Measurements from ENCODE around the gene KCNJ5. TPM values are rescaled to one million over a fixed set of nuclear protein-coding genes. Genes with fewer than 3 reads are reported as not detected.

KCNJ5 gene
- total and polyA plus RNA-seq, 10 of the 15 experiments (the other 5 are each of a cell fraction or from before 2014, with no cell fraction given), result 0.03 TPM; not detected in 8

- no peak for TF ChIP-seq STAT1 (conservative IDR thresholded peaks at IDR 0.05)
Measured at GRCh38 chr11:128924510-128925249, 33.5 kb downstream of the KCNJ5 start (continued).

- Histone ChIP-seq H2AFZ (ENCODE audit: control insufficient read depth, low read depth, low read length) (no peak overlapping the region), H3K9me3 (replicated peaks; ENCODE audit: control insufficient read depth, insufficient read depth, low read length) (no peaks in the 10 kb centered on the region), H3K27ac (ENCODE audit: control insufficient read depth, insufficient read depth) (no peak overlapping the region), H3K9ac (ENCODE audit: control insufficient read depth, insufficient read depth, low read length) (no peak overlapping the region), H3K79me2 (ENCODE audit: control insufficient read depth, insufficient read depth, low read length) (no peaks in the 10 kb centered on the region), H3K27me3 (replicated peaks in 1 of 2; ENCODE audit: control insufficient read depth in 2 of 2, insufficient read depth in 2 of 2, low read length in 1 of 2) (no peaks in the 10 kb centered on the region), H3K4me2 (ENCODE audit: control insufficient read depth, insufficient read depth) (no peak overlapping the region), H4K20me1 (ENCODE audit: control insufficient read depth, insufficient read depth) (no peaks in the 10 kb centered on the region), H3K4me1 (ENCODE audit: control insufficient read depth, insufficient read depth, low read length) (peaks cover 5% of the 10 kb centered on the region), H3K36me3 (ENCODE audit: control insufficient read depth in 2 of 2, insufficient read depth in 2 of 2, low read length in 1 of 2) (no peaks in the 10 kb centered on the region), H3K4me3 (no peak overlapping the region)
- ChIA-PET POLR2A (interaction anchor here (0.7 kb wide), 2 partner anchors 21 to 768 kb away, joined by 4 to 5 read pairs; no protein-coding TSS in a partner anchor), RAD21 (ENCODE audit: unreplicated experiment) (interaction anchor here (1.0 kb wide), 1 partner anchor 31 kb away, joined by 3 read pairs; no protein-coding TSS in a partner anchor), CTCF (interaction anchor here (1.0 to 2.7 kb wide), 4 partner anchors 14 to 31 kb away, joined by 3 to 8 read pairs (median 5); no protein-coding TSS in a partner anchor), SMC1A (ENCODE audit: uncharacterized antibody, unreplicated experiment) (interaction anchor here (1.0 kb wide), 1 partner anchor 10 kb away, joined by 3 read pairs; no protein-coding TSS in a partner anchor)
- BruUV-seq (replicated peaks), result no TSS peak
- no peak for DNase-seq (ENCODE audit: low read depth, low spot score)
- ATAC-seq, result no peak
- in situ Hi-C loops (cut with MboI), result no loop called here
- FAIRE-seq, result no peak
- WGBS (ENCODE audit: insufficient coverage, insufficient replicate concordance, low lambda C conversion rate, missing lambda C conversion rate), result 44% methylated on average over 2 of the region's 2 CpGs
- intact Hi-C loops (cut with micrococcal nuclease; ENCODE audit: unreplicated experiment), result no loop called here
- TF ChIP-seq ZNF24 (IDR thresholded peaks at IDR 0.05) (no peak), NR2C1 (IDR thresholded peaks at IDR 0.05) (no peak), ATF7 (IDR thresholded peaks at IDR 0.05; ENCODE audit: low read depth) (no peak), NR2C2 (IDR thresholded peaks at IDR 0.05; ENCODE audit: borderline replicate concordance, control insufficient read depth, insufficient read length, low read depth) (no peak), SIX5 (IDR thresholded peaks at IDR 0.05; ENCODE audit: low read depth, low read length, severe bottlenecking) (no peak), USF2 (IDR thresholded peaks at IDR 0.05; ENCODE audit: borderline replicate concordance, low read depth, low read length) (no peak), CUX1 (IDR thresholded peaks at IDR 0.05; ENCODE audit: insufficient replicate concordance, low read depth, low read length) (no peak), E2F4 (IDR thresholded peaks at IDR 0.05; ENCODE audit: low read depth, low read length) (no peak), IRF5 (IDR thresholded peaks at IDR 0.05; ENCODE audit: borderline replicate concordance) (no peak), SP1 (IDR thresholded peaks at IDR 0.05; ENCODE audit: low read depth, low read length) (no peak)
Measured at GRCh38 chr11:128925250-128925600, 34.1 kb downstream of the KCNJ5 start.
